Endothelial cell of umbilical vein (primary cell): ENCODE data around the gene ATP8A1. TPM values are rescaled to one million over a fixed set of nuclear protein-coding genes. Genes with fewer than 3 reads are reported as not detected.

Experiments
- BruUV-seq: library from RNA; stranded (reverse); fragments of 400-500 nt; replicated peaks from 2 replicates; lab custom pipeline; 2021; lab: Mats Ljungman, UMichigan
- CTCF ChIA-PET: fragments of 300-600, 350-600 bp; sonication (Branson Sonifier 250); formaldehyde crosslinking; loops from one replicate; lab custom pipeline; 2021; ENCODE audit warnings: antibody characterized with exemption, inconsistent platforms; lab: Charles Lee
- POLR2A ChIA-PET: fragments of 300-600, 350-600 bp; sonication (Branson Sonifier 250); formaldehyde crosslinking; loops from one replicate; lab custom pipeline; 2021; ENCODE audit warnings: antibody characterized with exemption, inconsistent platforms; lab: Charles Lee
- DNase-seq: peaks from one replicate; pipeline ENCODE4 v3.0.0-alpha.2; 2011; ENCODE audit warnings: low read depth, low spot score
- FAIRE-seq: peaks from 2 replicates; lab custom pipeline; 2011; peaks lifted over from hg19 to GRCh38; lab: Jason Lieb, UNC
- H2AFZ ChIP-seq: 2 replicates; pipeline ENCODE4 v1.6.0; 2012; ENCODE audit warnings: low read depth, low read length, control low read depth, inconsistent platforms
- H3K27ac ChIP-seq: 2 replicates; pipeline ENCODE4 v1.5.1; 2011; ENCODE audit warnings: low read depth, mild to moderate bottlenecking, control low read depth, low read length, moderate library complexity; ENCODE audit not compliant: insufficient read depth
- H3K27me3 ChIP-seq, 2 experiments: 2 replicates each; pipeline versions ENCODE4 v1.6.0 to v1.6.1; 2011; ENCODE audit warnings: low read length in 2 of 2, mixed read lengths in 1 of 2; ENCODE audit not compliant: control insufficient read depth in 2 of 2, insufficient read depth in 2 of 2
- H3K36me3 ChIP-seq, 2 experiments: 2 replicates in 1 of 2; 3 replicates in 1 of 2; pipeline ENCODE4 v1.5.1; 2011; ENCODE audit warnings: low read length in 2 of 2, mild to moderate bottlenecking in 1 of 2, moderate library complexity in 1 of 2; ENCODE audit not compliant: control insufficient read depth in 2 of 2, insufficient read depth in 2 of 2; ENCODE audit errors: extremely low read depth in 1 of 2
- H3K4me1 ChIP-seq: 3 replicates; pipeline ENCODE4 v1.5.1; 2011; ENCODE audit warnings: mild to moderate bottlenecking, low read length; ENCODE audit not compliant: control insufficient read depth, insufficient read depth; ENCODE audit errors: extremely low read depth
- H3K4me2 ChIP-seq: 2 replicates; pipeline ENCODE4 v1.6.1; 2011; ENCODE audit warnings: low read length, control low read depth, mixed read lengths; ENCODE audit not compliant: insufficient read depth
- H3K4me3 ChIP-seq, 3 experiments: fragments of 200-600 bp in 1 of 3; sonication (generic), shearing (Covaris generic) in 1 of 3; replicated peaks in 1 of 3; 2 replicates each; pipeline ENCODE4 v1.5.1; 2011 to 2016; ENCODE audit warnings: control low read depth in 3 of 3, low read length in 3 of 3, mild to moderate bottlenecking in 2 of 3, inconsistent platforms in 1 of 3, low read depth in 1 of 3, moderate library complexity in 1 of 3; ENCODE audit not compliant: insufficient read depth in 1 of 3
- H3K79me2 ChIP-seq: 2 replicates; pipeline ENCODE4 v1.6.0; 2012; ENCODE audit warnings: low read length, inconsistent platforms; ENCODE audit not compliant: control insufficient read depth, insufficient read depth
- H3K9ac ChIP-seq: replicated peaks from 2 replicates; pipeline ENCODE3; 2011; ENCODE audit warnings: low read length, control low read depth; ENCODE audit not compliant: insufficient read depth; ENCODE audit errors: extremely low read depth
- H3K9me1 ChIP-seq: replicated peaks from 3 replicates; pipeline ENCODE4 v1.6.0; 2011; ENCODE audit warnings: mild to moderate bottlenecking, low read length; ENCODE audit not compliant: control insufficient read depth, insufficient read depth; ENCODE audit errors: extremely low read depth
- H3K9me3 ChIP-seq: replicated peaks from 2 replicates; pipeline ENCODE4 v1.5.1; 2012; ENCODE audit warnings: low read length, inconsistent platforms; ENCODE audit not compliant: control insufficient read depth, insufficient read depth
- H4K20me1 ChIP-seq: replicated peaks from 2 replicates; pipeline ENCODE3; 2011; ENCODE audit warnings: mild to moderate bottlenecking, low read length; ENCODE audit not compliant: control insufficient read depth, insufficient read depth; ENCODE audit errors: extremely low read depth
- EZH2 ChIP-seq: IDR thresholded peaks from 2 replicates; pipeline ENCODE4 v1.6.1; 2012; ENCODE audit warnings: borderline replicate concordance, low read depth, mild to moderate bottlenecking, moderate library complexity, low read length, inconsistent platforms; ENCODE audit not compliant: severe bottlenecking
- FOS ChIP-seq: IDR thresholded peaks from 2 replicates; pipeline ENCODE4 v1.6.1; 2011; ENCODE audit warnings: mild to moderate bottlenecking, low read length, moderate library complexity, borderline replicate concordance; ENCODE audit not compliant: insufficient read depth
- GATA2 ChIP-seq: IDR thresholded peaks from 2 replicates; pipeline ENCODE4 v1.7.0; 2011; ENCODE audit warnings: low read depth, mild to moderate bottlenecking, moderate library complexity, mixed read lengths, low read length; ENCODE audit not compliant: insufficient read length, insufficient read depth
- JUN ChIP-seq: IDR thresholded peaks from 2 replicates; pipeline ENCODE4 v1.6.1; 2011; ENCODE audit warnings: borderline replicate concordance, low read depth; ENCODE audit not compliant: insufficient read length, insufficient read depth
- MYC ChIP-seq: IDR thresholded peaks from one replicate; pipeline ENCODE4 v1.6.1; 2011; ENCODE audit warnings: mild to moderate bottlenecking, low read depth, low read length
- POLR2A ChIP-seq: IDR thresholded peaks from 2 replicates; pipeline ENCODE4 v1.6.1; 2012; ENCODE audit warnings: low read depth, mild to moderate bottlenecking, control low read depth, low read length
- POLR2AphosphoS5 ChIP-seq: IDR thresholded peaks from 2 replicates; pipeline ENCODE4 v1.6.1; 2012; ENCODE audit warnings: low read depth, mild to moderate bottlenecking, control low read depth, low read length, moderate library complexity; ENCODE audit not compliant: insufficient read depth
- dilution Hi-C: fragments of 300-500 bp; cut with MboI; formaldehyde crosslinking; loops from one replicate; pipeline ENCODE4 v1.15.0; 2019; ENCODE audit warnings: low sequenced_read_pairs; ENCODE audit not compliant: extremely low pct_ligation_motif_present
- intact Hi-C: fragments of 100-400 bp; cut with micrococcal nuclease; formaldehyde crosslinking; loops from one replicate; pipeline ENCODE4 v1.10.0; 2022
- polyA plus RNA-seq, 4 experiments: library from polyadenylated mRNA; depleted of rRNA in 3 of 4; stranded (reverse) in 3 of 4; unstranded in 1 of 4; fragments of >200 nt; gene quantifications; 2 replicates each; pipeline versions ENCODE4 v1.2.1 to v1.2.3, GENCODE V29; 2011 to 2012; ENCODE audit warnings: missing spikeins in 1 of 4
- total RNA-seq: library from RNA; stranded (reverse); gene quantifications from 2 replicates; pipeline ENCODE4 v1.2.3, GENCODE V29; 2021
- TF ChIP-seq, protein P1 (sequence below), 2 donors: IDR thresholded peaks; 1 replicate in 1 of 2; 2 replicates in 1 of 2; pipeline ENCODE4 v1.5.1; 2011; ENCODE audit warnings: low read length in 2 of 2, mild to moderate bottlenecking in 2 of 2, moderate library complexity in 2 of 2, control low read depth in 1 of 2, inconsistent platforms in 1 of 2, low read depth in 1 of 2; ENCODE audit not compliant: insufficient read depth in 1 of 2; ENCODE audit errors: extremely low read depth in 1 of 2
- TF ChIP-seq, protein P2 (sequence below): IDR thresholded peaks from 2 replicates; pipeline ENCODE4 v1.6.1; 2011; ENCODE audit not compliant: insufficient read depth, insufficient read length

ATP8A1 gene
- total and polyA plus RNA-seq, 2 donors (not counting 3 experiments of a cell fraction or from before 2014, with no cell fraction given) = 0.97 to 11.5 TPM

- H2AFZ ChIP-seq = no peak overlapping the region
- no peaks in the 10 kb centered on the region for H3K9me1 ChIP-seq
- no peak overlapping the region for H3K27ac ChIP-seq
- dilution Hi-C loops (no loop called here), intact Hi-C loops (no loop called here)
- POLR2A ChIA-PET = no interaction called here
- H3K9me3 ChIP-seq = no peaks in the 10 kb centered on the region
- no peak for TF ChIP-seq FOS
- no peak for TF ChIP-seq POLR2AphosphoS5
- no peak for TF ChIP-seq MYC
- no peak for TF ChIP-seq EZH2
- TF ChIP-seq, protein P1, sequence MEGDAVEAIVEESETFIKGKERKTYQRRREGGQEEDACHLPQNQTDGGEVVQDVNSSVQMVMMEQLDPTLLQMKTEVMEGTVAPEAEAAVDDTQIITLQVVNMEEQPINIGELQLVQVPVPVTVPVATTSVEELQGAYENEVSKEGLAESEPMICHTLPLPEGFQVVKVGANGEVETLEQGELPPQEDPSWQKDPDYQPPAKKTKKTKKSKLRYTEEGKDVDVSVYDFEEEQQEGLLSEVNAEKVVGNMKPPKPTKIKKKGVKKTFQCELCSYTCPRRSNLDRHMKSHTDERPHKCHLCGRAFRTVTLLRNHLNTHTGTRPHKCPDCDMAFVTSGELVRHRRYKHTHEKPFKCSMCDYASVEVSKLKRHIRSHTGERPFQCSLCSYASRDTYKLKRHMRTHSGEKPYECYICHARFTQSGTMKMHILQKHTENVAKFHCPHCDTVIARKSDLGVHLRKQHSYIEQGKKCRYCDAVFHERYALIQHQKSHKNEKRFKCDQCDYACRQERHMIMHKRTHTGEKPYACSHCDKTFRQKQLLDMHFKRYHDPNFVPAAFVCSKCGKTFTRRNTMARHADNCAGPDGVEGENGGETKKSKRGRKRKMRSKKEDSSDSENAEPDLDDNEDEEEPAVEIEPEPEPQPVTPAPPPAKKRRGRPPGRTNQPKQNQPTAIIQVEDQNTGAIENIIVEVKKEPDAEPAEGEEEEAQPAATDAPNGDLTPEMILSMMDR (IDR thresholded peaks at IDR 0.05; ENCODE audit: extremely low read depth in 1 of 2, insufficient read depth in 1 of 2, low read depth in 1 of 2, low read length in 2 of 2) = no peak
- no peak for TF ChIP-seq GATA2
- no peak for TF ChIP-seq POLR2A
- no peak for TF ChIP-seq JUN
- TF ChIP-seq, protein P2, sequence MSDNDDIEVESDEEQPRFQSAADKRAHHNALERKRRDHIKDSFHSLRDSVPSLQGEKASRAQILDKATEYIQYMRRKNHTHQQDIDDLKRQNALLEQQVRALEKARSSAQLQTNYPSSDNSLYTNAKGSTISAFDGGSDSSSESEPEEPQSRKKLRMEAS = no peak
- DNase-seq = no peak
- H3K9ac ChIP-seq = no peak overlapping the region
- H3K4me1 ChIP-seq = no peaks in the 10 kb centered on the region
- BruUV-seq = no TSS peak
- no peak overlapping the region for H3K4me3 ChIP-seq
- FAIRE-seq = no peak
- H3K4me2 ChIP-seq = no peak overlapping the region
- H3K79me2 ChIP-seq = no peaks in the 10 kb centered on the region
- H3K27me3 ChIP-seq = no peaks in the 10 kb centered on the region
- H4K20me1 ChIP-seq = no peaks in the 10 kb centered on the region
- no peaks in the 10 kb centered on the region for H3K36me3 ChIP-seq
- CTCF ChIA-PET = no interaction called here
Observed at GRCh38 chr4:42454755-42455420, 202.0 kb downstream of the ATP8A1 start.
